Ovary (tissue), 3 donors: Measurements from ENCODE around the gene MAGEA8.

ENCODE experiments used
- CTCF ChIP-seq, 3 donors: fragments of 450-650 bp in 2 of 3; fragments of 200-600 bp in 1 of 3; IDR thresholded peaks; one replicate each; pipeline versions ENCODE4 v1.5.1 to v1.8.0; 2016 to 2022; ENCODE audit warnings: antibody characterized with exemption in 3 of 3, mild to moderate bottlenecking in 1 of 3
- POLR2A ChIP-seq: fragments of 450-650 bp; IDR thresholded peaks from one replicate; pipeline ENCODE4 v1.6.1; 2017; ENCODE audit warnings: antibody characterized with exemption, mild to moderate bottlenecking, moderate library complexity
- donor health status: DM: no; HTN: no; CAD: no.

GRCh38 chrX:149903889-149904748 lies 23.1 kb downstream of the MAGEA8 start:
- no peak for TF ChIP-seq CTCF (IDR thresholded peaks at IDR 0.05)
- no peak for TF ChIP-seq POLR2A
